Kasumi-1 (cell line): ENCODE results near the gene EFNA5.
A peak's percentile ranks its signal among the peaks of the same experiment; 100 is the strongest.
"Not testable (repeated sequence)": the region's sequence is repeated elsewhere in the genome, so short reads cannot be mapped to it uniquely, and the experiment has no call there.

Source experiments
- DNase-seq, 2 experiments: peaks; one replicate each; lab custom pipeline; 2025; lab: John Stamatoyannopoulos, UW

Gene EFNA5

GRCh38 chr5:107365320-107366109, 305.2 kb downstream of the EFNA5 start:
- DNase-seq: peak; percentile 77 to 80

DNA sequence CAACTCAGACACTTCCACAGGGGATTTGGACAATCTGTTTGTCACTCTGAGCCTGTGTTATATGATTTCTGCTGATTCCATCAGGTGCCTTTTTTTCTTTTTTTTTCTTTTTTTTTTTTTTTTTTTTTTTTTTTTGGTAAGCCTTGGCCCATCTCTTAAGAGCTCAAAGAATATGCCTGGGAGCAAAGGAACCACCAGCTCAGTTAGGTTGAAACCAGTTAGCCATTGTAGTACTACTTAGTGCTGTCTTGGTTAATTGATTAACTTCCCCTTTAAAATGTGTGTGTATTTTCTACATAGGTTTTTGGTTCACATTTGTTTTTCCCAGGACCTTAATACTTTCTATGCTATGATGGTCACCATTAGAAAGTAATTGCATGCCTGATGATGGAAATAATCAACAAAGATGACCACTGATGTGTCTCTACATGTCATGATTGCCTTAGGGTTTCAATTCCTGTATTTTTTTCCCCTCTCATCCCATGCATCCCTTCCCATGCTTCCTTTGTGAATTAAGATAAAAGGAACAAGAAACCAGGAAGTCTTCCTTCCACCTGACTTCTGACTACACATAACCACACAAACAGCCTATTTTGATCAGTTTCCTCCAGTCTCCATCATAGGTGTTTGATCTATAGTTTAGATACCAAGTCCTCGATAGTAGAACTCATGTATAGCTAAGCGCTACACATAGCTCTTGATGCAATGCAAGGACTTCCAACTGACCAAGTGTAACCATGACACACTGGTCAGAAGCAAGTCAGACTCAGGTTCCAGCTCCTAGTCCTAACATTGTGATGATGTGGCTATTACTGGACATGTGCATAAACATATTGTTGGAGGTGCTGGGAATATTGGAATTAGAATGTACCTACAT, 306.1 kb downstream of the EFNA5 start:
- DNase-seq: no peak

GRCh38 chr5:107363768-107364167, 307.0 kb downstream of the EFNA5 start:
- DNase-seq: no peak

- peak in 1 of 2 experiments; percentile 5 for DNase-seq
These were observed 308.8 kb downstream of the EFNA5 start for GRCh38 chr5:107361945-107362344.

- no peak for DNase-seq
These were observed 310.9 kb downstream of the EFNA5 start for GRCh38 chr5:107359916-107360234.

DNA sequence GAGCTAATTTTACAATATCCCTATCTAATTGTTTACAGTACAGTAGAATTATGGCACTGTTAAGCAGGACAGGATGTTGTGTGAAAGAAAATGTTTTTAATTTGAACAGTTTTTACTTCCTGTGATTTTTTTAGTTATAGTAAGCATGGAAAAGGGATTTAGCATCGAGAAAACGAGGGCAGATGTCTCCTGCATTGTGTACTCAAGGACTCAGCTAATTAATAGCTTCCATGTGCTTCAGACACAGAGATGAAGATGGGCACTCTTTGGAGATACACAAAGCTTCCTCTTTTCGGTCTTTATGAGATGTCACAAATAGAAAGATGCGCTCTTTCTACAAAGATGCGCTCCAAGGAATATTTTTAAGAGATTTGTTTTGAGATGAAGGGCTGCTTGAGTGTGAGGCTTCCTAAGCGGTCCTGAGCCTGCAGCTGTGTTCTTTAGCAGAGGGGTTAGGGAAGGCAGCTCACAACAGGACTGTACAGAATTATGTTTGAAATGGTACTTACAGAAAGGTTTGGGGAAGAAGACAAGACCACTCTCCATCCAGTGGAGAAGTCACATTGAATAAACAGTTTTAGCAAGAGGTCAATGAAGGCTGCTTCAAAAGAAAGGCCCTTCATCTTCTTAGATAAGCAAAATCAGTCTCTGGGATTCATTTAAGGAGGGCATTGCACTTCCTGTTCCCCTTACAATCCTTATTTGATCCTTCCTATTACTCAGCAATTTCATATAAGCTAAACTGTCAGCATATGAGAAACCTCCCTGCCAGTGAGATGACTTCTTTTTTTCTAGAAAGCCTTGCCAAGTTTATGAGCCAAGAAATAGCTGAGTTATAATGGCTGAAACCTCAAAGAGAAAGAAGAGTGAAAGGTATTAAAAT, 311.5 kb downstream of the EFNA5 start:
- peak; percentile 17 to 29 for DNase-seq

DNA sequence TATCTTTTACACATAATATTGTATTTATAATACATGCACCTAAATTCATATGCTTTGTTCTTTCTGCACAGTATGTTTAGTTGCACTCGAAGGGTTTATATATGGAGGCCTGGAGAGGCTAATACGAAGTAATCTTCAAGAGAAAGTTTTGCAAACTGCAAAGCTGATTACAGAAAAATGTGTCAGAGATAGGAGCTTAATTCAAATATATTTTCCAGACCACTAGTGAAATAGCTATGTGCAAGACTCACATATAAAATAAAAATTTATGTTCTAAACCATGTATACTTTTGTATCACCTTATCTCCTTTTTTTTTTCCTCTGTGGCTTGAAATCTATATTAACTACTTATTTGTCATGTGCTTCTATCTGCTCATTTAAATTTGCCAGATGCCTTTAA, 313.8 kb downstream of the EFNA5 start:
- no peak for DNase-seq

GRCh38 chr5:107352576-107352975, 318.2 kb downstream of the EFNA5 start:
- no peak for DNase-seq

- DNase-seq: not testable (repeated sequence)
These were observed 324.2 kb downstream of the EFNA5 start for GRCh38 chr5:107346580-107346979.

GRCh38 chr5:107342371-107342770, 328.4 kb downstream of the EFNA5 start:
- DNase-seq: no peak

GRCh38 chr5:107341376-107342084, 329.2 kb downstream of the EFNA5 start:
- DNase-seq: no peak

- no peak for DNase-seq
These were observed 330.1 kb downstream of the EFNA5 start for GRCh38 chr5:107340631-107341030.

- no peak for DNase-seq
These were observed 332.4 kb downstream of the EFNA5 start for GRCh38 chr5:107338335-107338734.

DNA sequence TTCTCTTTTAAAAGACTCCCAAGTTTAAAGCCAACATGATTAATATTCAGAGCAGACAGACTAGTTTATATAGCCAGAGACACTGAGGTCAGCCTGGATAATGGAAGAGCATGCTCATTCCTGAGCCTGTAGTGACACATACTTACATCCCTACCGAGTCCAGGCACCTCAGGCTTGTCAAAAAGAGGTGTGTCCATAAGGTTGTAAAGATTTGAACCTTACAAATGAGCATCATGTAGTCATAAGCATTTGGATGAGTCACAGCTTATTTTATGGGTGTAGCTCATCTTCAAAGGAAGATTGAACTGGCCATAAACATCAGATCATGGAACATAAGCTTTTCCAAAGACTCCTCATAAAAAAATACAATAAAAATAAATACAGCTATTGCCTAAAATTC, 333.5 kb downstream of the EFNA5 start:
- DNase-seq: no peak

GRCh38 chr5:107331882-107332281, 338.9 kb downstream of the EFNA5 start:
- DNase-seq: no peak

DNA sequence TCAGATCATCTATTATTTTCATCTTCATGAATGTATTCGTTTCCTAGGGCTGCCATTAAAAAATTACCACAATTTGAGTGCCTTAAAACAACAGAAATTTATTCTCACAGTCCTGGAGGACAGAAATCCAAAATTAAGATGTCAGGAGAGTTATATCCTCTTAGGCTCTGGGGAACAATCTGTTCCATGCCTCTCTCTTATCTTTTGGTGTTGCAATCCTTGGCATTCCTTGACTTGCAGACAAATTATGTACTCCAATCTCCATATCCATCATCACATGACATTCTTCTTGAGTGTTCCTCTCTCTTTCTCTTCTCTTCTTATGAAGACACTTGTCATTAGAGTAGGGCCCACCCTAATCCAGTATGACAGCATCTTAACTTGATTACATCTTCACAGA, 339.4 kb downstream of the EFNA5 start:
- no peak for DNase-seq

- DNase-seq: no peak
These were observed 339.8 kb downstream of the EFNA5 start for GRCh38 chr5:107330903-107331302.

- DNase-seq: no peak
These were observed 340.9 kb downstream of the EFNA5 start for GRCh38 chr5:107329850-107330249.
